Measurements from ENCODE around the gene PSTPIP2. TPM values are rescaled to one million over a fixed set of nuclear protein-coding genes. Genes with fewer than 3 reads are reported as not detected.
A peak's percentile ranks its signal among the peaks of the same experiment; 100 is the strongest.

PSTPIP2 gene
- total and polyA plus RNA-seq, 2 of the 8 experiments (the other 6 are each of a cell fraction or from before 2014, with no cell fraction given), result 1.8 to 2.4 TPM

DNA sequence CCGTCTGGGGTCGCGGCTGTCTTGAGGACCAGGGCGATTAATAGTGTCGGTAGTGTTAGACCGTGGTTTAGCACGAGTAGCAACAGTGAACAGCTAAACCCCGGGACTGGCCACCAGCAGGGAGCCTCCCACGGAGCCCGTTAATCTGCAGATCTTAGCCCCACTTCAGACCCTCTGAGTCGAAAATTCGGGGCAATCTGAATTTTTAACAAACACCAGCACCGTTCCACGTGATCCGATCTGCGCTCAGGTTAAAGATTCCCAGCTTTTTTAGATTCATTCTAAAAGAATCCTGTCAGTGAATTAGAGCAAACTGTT lies 26.5 kb upstream of the PSTPIP2 start:
- Histone ChIP-seq H4K91ac (replicated peaks; ENCODE audit: insufficient read length, low read length) (no peak overlapping the region), H2AK5ac (ENCODE audit: low read depth, low read length) (no peak overlapping the region), H3K79me1 (ENCODE audit: low read depth, low read length) (no peaks in the 10 kb centered on the region), H3K18ac (ENCODE audit: extremely low read depth, low read length) (peak overlapping the region; percentile 97), H3K4ac (replicated peaks; ENCODE audit: insufficient read length, low read depth, low read length) (no peak overlapping the region), H3K4me1 (replicated peaks in 1 of 4; ENCODE audit: control insufficient read depth in 3 of 4, insufficient read depth in 4 of 4, low read length in 3 of 4) (peaks cover 0 to 3% (median 2%) of the 10 kb centered on the region in 4 experiments; a peak in 6 of 7 replicates), H3K23ac (ENCODE audit: insufficient read length) (no peak overlapping the region), H3K4me3 (ENCODE audit: extremely low read depth in 1 of 4, insufficient read depth in 2 of 4, low read depth in 3 of 4, low read length in 4 of 4) (peak overlapping the region; percentile 91 to 99 (median 98); a peak in 6 of 8 replicates), H2BK12ac (ENCODE audit: low read depth, low read length) (0 out of 2 replicates have a peak overlapping the region, but pooled peaks have one; percentile 87), H3K79me2 (ENCODE audit: control insufficient read depth in 1 of 2, insufficient read depth in 2 of 2, low read length in 2 of 2) (peaks cover 22 to 44% of the 10 kb centered on the region in 2 experiments), H2BK20ac (ENCODE audit: low read length) (no peak overlapping the region), H2BK5ac (ENCODE audit: low read depth, low read length) (peak overlapping the region; percentile 93), H3K14ac (ENCODE audit: insufficient read length) (no peak overlapping the region), H3K36me3 (ENCODE audit: control insufficient read depth in 2 of 4, insufficient read depth in 4 of 4, low read length in 3 of 4) (peaks cover 3 to 15% (median 7%) of the 10 kb centered on the region in 4 experiments; a peak in 7 of 8 replicates), H2AFZ (ENCODE audit: low read length) (peak overlapping the region; percentile 84), H3K27me3 (replicated peaks in 1 of 4; ENCODE audit: control insufficient read depth in 3 of 4, extremely low read depth in 1 of 4, insufficient read depth in 3 of 4, low read length in 3 of 4) (no peaks in the 10 kb centered on the region), H3K23me2 (ENCODE audit: low read depth, low read length) (peaks cover 10% of the 10 kb centered on the region), H4K8ac (ENCODE audit: extremely low read depth, insufficient read depth, low read length) (peak overlapping the region; percentile 89; the same call in 1 of the 2 replicates), H2BK15ac (ENCODE audit: low read length) (0 out of 2 replicates have a peak overlapping the region, but pooled peaks have one; percentile 72), H3K9me3 (ENCODE audit: insufficient read depth in 2 of 2, low read depth in 1 of 2, low read length in 1 of 2) (no peaks in the 10 kb centered on the region), H3K4me2 (ENCODE audit: insufficient read depth in 1 of 2, low read depth in 2 of 2, low read length in 2 of 2) (peak overlapping the region; percentile 75 to 77), H2BK120ac (replicated peaks; ENCODE audit: low read depth, low read length) (peak overlapping the region; percentile 5), H3K9ac (replicated peaks in 1 of 4; ENCODE audit: extremely low read depth in 1 of 4, low read depth in 3 of 4, low read length in 3 of 4) (peak overlapping the region in 3 of 4 experiments; percentile 63 to 71 (median 64); a peak in 5 of 7 replicates), H3K56ac (replicated peaks; ENCODE audit: insufficient read length, low read depth, low read length) (no peak overlapping the region), H3K27ac (ENCODE audit: low read depth, low read length) (peak overlapping the region; percentile 73; the same call in 1 of the 2 replicates), H4K20me1 (replicated peaks in 1 of 2; ENCODE audit: control insufficient read depth in 1 of 2, insufficient read depth in 2 of 2, low read length in 2 of 2) (peaks cover 1 to 3% of the 10 kb centered on the region in 2 experiments), H4K5ac (ENCODE audit: insufficient read length, low read depth, low read length) (peak overlapping the region; percentile 55)
- POLR2A ChIA-PET (ENCODE audit: partially characterized antibody), result interaction anchor here (0.6 to 2.1 kb wide), 13 partner anchors 9 to 390 kb away, joined by 3 to 9 read pairs (median 4); a partner anchor contains a TSS
- 23% methylated on average over 16 of the region's 16 CpGs; no CpG with 5 or more reads in 1 of the 2 experiments for WGBS, 2 experiments (ENCODE audit: extremely low coverage in 1 of 2, insufficient coverage in 1 of 2, insufficient read length in 1 of 2, insufficient replicate concordance in 2 of 2, low coverage in 1 of 2, low lambda C conversion rate in 2 of 2, missing lambda C conversion rate in 1 of 2)
- TF ChIP-seq TAF7 (optimal IDR thresholded peaks at IDR 0.05; ENCODE audit: borderline replicate concordance, low read depth, low read length), result peak; percentile 67
- TF ChIP-seq SUZ12 (IDR thresholded peaks at IDR 0.05; ENCODE audit: low read length), result no peak
- TF ChIP-seq CBX5 (IDR thresholded peaks at IDR 0.05; ENCODE audit: low read depth, low read length), result no peak
- TF ChIP-seq SAP30 (IDR thresholded peaks at IDR 0.05; ENCODE audit: insufficient read depth, insufficient replicate concordance, low read length), result no peak
- no peak for TF ChIP-seq SRF (IDR thresholded peaks at IDR 0.05; ENCODE audit: low read depth, low read length)
- CTCF ChIA-PET (ENCODE audit: partially characterized antibody), result no interaction called here
- peak in 1 of 2 experiments; percentile 75 for DNase-seq (ENCODE audit: low read depth in 1 of 2, low spot score in 2 of 2)
- FAIRE-seq, result no peak
